ENCODE data around the gene BRAT1. TPM values are rescaled to one million over a fixed set of nuclear protein-coding genes. Genes with fewer than 3 reads are reported as not detected.

Gene BRAT1
- total RNA-seq, 1 experiment from 2014 or later, result 86.4 TPM

DNA sequence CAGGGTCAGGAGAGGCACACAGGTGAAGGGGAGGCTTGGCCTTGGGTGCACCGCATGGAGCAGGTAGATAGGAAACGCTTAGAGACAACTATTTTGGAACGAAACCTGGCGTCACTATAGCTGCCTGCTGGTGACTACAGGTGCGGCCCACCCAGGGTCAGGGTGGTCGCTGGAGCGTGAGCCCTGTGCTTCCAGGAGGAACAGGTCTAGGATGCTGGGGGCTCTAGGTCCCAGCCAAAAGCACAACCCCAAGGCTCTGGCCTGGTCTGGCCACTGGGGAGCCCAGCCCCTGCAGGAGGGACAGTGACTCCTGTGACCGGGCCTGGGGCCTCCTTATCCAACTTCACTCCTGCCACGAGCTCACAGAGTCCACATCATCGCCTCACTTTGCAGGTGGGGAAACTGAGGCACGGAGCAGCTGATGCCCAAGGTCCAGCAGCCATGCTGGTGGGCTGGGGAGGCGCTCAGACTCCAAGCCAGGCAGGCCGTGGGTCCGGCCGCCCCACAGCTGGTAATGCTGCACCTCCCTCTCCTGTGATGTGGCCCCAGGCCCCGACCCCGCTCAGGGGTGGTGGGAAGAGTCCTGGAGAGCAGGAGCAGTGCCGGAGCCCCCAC is 26.7 kb downstream of the BRAT1 start:
- H3K4me3 ChIP-seq (ENCODE audit: insufficient read depth, low read depth, low read length), result no peak overlapping the region
- no peak for DNase-seq
- no peaks in the 10 kb centered on the region; the same call in none of the 2 replicates for H3K36me3 ChIP-seq (replicated peaks; ENCODE audit: control insufficient read depth, insufficient read depth, low read length)
- no peaks in the 10 kb centered on the region for H3K27me3 ChIP-seq (ENCODE audit: control insufficient read depth, insufficient read depth, low read length)

DNA sequence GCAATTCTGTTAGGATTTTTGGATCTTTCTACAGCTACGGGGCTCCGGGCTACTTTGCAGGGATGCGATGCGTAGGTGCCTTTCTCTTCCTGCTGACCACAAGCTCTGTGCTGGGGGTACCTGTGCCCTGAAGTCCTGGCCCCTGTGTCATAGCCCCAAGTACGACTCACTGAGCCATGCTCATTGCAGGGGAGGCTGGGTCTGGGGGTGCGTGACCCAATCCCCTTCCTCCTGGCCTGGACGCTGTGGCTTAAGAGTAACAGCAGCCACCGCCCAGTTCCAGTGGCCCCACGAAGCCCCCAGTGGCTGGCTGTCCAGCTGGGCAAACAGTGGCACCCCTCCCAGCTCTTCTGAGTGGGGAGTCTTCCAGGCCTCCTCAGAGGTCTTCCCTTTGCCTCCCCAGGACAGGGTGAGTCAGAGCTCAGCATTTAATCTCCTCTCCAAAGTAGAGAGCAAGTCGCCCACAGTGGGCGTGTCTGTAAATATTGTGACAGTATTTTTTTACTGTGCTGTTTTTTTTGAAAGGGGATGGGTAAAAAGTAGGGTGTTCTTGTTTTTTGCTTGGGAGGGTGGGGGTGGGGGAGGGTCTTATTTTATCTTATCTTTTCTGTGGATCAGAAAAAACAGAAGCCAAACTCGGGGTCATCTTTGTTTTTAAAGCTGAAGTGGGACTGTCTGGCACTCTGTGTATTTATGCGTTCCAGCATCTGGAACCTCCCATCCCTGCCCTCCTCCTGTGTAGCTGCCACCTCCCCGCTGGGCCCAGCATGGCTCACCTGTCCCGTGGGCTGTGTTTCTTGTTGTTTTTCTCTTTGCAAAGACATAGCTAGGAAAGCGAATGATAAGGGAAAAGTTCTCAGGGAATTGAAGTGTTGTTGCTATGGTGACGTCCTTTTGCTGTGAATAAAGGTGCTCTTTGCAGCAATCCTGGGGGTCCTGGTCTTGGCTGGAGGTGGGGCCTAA is 27.5 kb downstream of the BRAT1 start:
- no peak overlapping the region for H3K4me3 ChIP-seq (ENCODE audit: insufficient read depth, low read depth, low read length)
- DNase-seq, result no peak
- H3K27me3 ChIP-seq (ENCODE audit: control insufficient read depth, insufficient read depth, low read length), result no peaks in the 10 kb centered on the region
- no peaks in the 10 kb centered on the region; the same call in none of the 2 replicates for H3K36me3 ChIP-seq (replicated peaks; ENCODE audit: control insufficient read depth, insufficient read depth, low read length)

GRCh38 chr7:2526659-2527504 is 28.4 kb downstream of the BRAT1 start:
- H3K27me3 ChIP-seq (ENCODE audit: control insufficient read depth, insufficient read depth, low read length), result no peaks in the 10 kb centered on the region; the same call in 1 of the 2 replicates
- no peak for DNase-seq
- no peak overlapping the region for H3K4me3 ChIP-seq (ENCODE audit: insufficient read depth, low read depth, low read length)
- no peaks in the 10 kb centered on the region; the same call in none of the 2 replicates for H3K36me3 ChIP-seq (replicated peaks; ENCODE audit: control insufficient read depth, insufficient read depth, low read length)

- Histone ChIP-seq H3K27me3 (ENCODE audit: control insufficient read depth, insufficient read depth, low read length) (peaks cover under 1% of the 10 kb centered on the region; the same call in 1 of the 2 replicates), H3K36me3 (replicated peaks; ENCODE audit: control insufficient read depth, insufficient read depth, low read length) (no peaks in the 10 kb centered on the region; the same call in none of the 2 replicates), H3K4me3 (ENCODE audit: insufficient read depth, low read depth, low read length) (no peak overlapping the region)
- DNase-seq, result no peak
Observed at GRCh38 chr7:2525658-2526630, 29.4 kb downstream of the BRAT1 start.

GRCh38 chr7:2524808-2525657 is 30.3 kb downstream of the BRAT1 start:
- H3K36me3 ChIP-seq (replicated peaks; ENCODE audit: control insufficient read depth, insufficient read depth, low read length), result no peaks in the 10 kb centered on the region; the same call in none of the 2 replicates
- no peak overlapping the region for H3K4me3 ChIP-seq (ENCODE audit: insufficient read depth, low read depth, low read length)
- peak; percentile 98 for DNase-seq
- peaks cover 10% of the 10 kb centered on the region for H3K27me3 ChIP-seq (ENCODE audit: control insufficient read depth, insufficient read depth, low read length)

DNA sequence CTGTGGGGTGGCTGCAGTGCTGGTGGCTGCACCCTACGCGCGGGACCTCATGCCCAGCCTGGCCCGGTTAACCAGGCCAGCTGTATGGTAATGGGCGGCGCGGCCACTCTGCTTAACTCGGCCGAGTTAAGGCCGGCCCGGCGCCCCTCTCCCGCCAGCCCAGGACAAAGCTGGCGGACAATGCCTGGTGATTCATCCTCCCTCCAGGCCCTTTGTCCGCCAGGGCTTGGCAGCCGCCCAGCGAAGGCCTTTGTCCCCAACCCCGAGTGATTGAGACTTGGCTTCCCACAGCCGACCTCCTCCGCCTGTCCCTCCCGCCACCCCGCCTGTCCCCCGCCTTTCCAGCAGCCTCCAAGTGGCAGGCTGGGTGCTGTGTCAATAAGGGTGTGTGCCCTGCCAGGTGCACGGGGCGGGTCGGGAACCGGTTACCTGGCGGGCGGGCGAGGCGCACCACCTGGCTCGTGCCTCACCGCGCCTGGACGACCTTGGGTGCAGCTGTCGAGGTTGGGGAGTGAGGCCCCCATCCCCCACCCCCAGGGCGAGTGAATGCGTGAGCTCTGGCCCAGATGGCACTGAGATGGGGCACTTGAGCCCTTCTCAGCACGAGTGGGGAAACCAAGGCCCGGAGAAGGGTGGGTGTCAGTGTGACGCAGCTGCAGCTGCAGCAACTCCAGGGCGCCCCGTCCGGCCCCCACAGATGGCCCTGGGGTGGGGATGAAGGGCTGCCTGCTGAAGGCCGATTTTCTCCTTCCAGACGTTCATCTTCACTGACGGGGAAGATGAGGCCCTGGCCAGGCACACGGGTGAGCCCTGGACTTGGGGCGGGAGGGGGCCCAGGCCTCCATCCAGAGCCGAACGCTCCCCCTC is 31.1 kb downstream of the BRAT1 start:
- DNase-seq, result peak; percentile 90
- Histone ChIP-seq H3K27me3 (ENCODE audit: control insufficient read depth, insufficient read depth, low read length) (peaks cover 11% of the 10 kb centered on the region), H3K4me3 (ENCODE audit: insufficient read depth, low read depth, low read length) (no peak overlapping the region)

GRCh38 chr7:2523461-2523936 is 31.8 kb downstream of the BRAT1 start:
- Histone ChIP-seq H3K4me3 (ENCODE audit: insufficient read depth, low read depth, low read length) (no peak overlapping the region), H3K36me3 (replicated peaks; ENCODE audit: control insufficient read depth, insufficient read depth, low read length) (no peaks in the 10 kb centered on the region; the same call in none of the 2 replicates), H3K27me3 (ENCODE audit: control insufficient read depth, insufficient read depth, low read length) (peaks cover 16% of the 10 kb centered on the region)
- DNase-seq, result peak; percentile 95

More for the DNA sequence above, 31.1 kb downstream of the BRAT1 start:
- no peaks in the 10 kb centered on the region; the same call in none of the 2 replicates for H3K36me3 ChIP-seq (replicated peaks; ENCODE audit: control insufficient read depth, insufficient read depth, low read length)

GRCh38 chr7:2522780-2523433 is 32.4 kb downstream of the BRAT1 start:
- Histone ChIP-seq H3K27me3 (ENCODE audit: control insufficient read depth, insufficient read depth, low read length) (peaks cover 20% of the 10 kb centered on the region), H3K4me3 (ENCODE audit: insufficient read depth, low read depth, low read length) (no peak overlapping the region), H3K36me3 (replicated peaks; ENCODE audit: control insufficient read depth, insufficient read depth, low read length) (no peaks in the 10 kb centered on the region; the same call in none of the 2 replicates)
- DNase-seq, result peak; percentile 84

DNA sequence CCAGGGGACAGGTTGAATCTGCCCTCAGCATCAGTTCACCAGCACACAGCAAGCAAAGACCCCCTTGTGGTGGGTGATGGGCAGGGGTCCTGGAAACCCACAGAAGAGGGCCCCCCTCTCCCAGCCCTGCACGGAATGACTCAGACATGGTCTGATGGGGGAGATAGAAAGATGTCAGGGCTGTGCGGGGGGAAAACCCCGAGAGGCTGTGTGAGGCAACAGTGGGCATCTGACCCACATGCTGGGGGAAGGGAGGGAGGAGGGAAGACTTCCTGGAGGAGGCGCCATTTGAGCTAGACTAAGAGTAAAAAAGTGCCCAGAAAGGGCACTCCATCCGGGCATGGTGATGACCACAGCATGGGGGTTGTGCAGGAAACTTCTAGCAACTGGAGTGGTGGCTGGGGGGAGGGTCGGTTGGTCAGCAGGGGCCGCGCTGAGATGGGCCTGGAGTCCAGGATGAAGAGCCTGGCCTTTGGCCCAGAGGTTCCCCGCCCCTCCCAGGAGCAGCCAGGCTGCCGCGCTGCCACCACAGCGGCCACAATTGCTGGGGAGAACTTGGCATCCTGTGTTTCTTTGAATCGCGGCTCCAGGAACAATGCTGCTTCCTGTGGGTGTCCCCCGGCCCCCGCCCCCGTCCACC is 33.3 kb downstream of the BRAT1 start:
- DNase-seq, result peak; percentile 75
- Histone ChIP-seq H3K27me3 (ENCODE audit: control insufficient read depth, insufficient read depth, low read length) (peaks cover 20% of the 10 kb centered on the region), H3K36me3 (replicated peaks; ENCODE audit: control insufficient read depth, insufficient read depth, low read length) (no peaks in the 10 kb centered on the region; the same call in none of the 2 replicates), H3K4me3 (ENCODE audit: insufficient read depth, low read depth, low read length) (no peak overlapping the region)

DNA sequence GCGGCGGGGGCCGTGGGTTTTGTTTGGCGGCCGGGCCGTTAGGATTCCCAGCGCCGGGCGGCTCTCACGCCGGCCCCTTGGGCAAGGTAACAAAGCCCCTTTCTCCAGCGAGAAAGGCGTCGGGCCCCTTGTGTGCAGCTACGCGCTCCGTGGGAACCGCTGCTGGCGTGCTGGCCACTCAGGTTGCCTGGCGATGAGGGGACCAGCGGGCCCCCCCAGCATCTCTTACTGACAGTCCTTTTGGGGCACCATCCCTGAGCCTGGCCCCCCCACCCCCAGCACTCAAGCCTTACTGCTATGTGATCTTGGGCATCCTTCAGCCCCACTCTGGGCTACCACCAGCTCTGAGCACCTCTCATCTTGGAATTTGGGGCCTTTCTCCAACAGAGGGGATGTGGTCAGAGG is 34.0 kb downstream of the BRAT1 start:
- H3K27me3 ChIP-seq (ENCODE audit: control insufficient read depth, insufficient read depth, low read length), result peaks cover 20% of the 10 kb centered on the region
- H3K36me3 ChIP-seq (replicated peaks; ENCODE audit: control insufficient read depth, insufficient read depth, low read length), result no peaks in the 10 kb centered on the region; the same call in 1 of the 2 replicates
- H3K4me3 ChIP-seq (ENCODE audit: insufficient read depth, low read depth, low read length), result peak overlapping the region; percentile 51; the same call in 1 of the 2 replicates
- no peak for DNase-seq

DNA sequence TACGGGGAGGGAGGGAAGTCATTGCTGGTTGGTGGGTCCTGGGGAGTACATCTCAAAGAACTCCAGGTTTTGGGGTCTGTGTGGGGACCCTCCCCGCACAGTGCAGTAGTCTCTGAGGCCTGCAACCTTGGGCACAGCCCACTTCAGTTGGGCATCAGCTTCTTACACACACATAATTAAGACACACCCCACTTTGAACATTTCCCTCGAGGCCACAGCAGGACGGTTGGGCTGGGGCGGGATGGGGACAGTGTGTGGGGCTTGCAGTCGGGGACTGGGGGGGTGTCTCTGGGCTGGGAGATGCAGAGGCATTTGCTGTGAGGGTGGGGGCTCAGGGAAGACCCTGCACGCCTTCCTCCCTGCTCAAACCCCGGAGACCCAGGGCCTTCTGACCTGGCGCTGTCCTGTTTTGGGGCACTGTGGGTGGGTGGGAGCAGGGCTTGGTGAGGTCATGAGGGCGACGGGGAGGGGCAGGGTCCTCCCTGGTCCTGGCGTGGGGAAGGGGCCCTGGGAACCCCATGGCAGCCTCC is 34.5 kb downstream of the BRAT1 start:
- H3K27me3 ChIP-seq (ENCODE audit: control insufficient read depth, insufficient read depth, low read length), result peaks cover 20% of the 10 kb centered on the region
- H3K36me3 ChIP-seq (replicated peaks; ENCODE audit: control insufficient read depth, insufficient read depth, low read length), result no peaks in the 10 kb centered on the region
- H3K4me3 ChIP-seq (ENCODE audit: insufficient read depth, low read depth, low read length), result peak overlapping the region; percentile 51
- peak; percentile 82 for DNase-seq
